SK-N-SH (cell line): ENCODE data around the gene GTPBP4. TPM values are rescaled to one million over a fixed set of nuclear protein-coding genes. Genes with fewer than 3 reads are reported as not detected.

ENCODE experiments used
- CTCF ChIA-PET: fragments of 300-600, 350-600 bp; formaldehyde crosslinking; extraction: SDS; loops from one replicate; lab custom pipeline; 2021; lab: Yijun Ruan, JAX
- POLR2A ChIA-PET: fragments of 350-600 bp; sonication (Branson Sonifier 250); formaldehyde crosslinking; extraction: SDS; loops from one replicate; lab custom pipeline; 2020; ENCODE audit warnings: antibody characterized with exemption, inconsistent platforms; lab: Yijun Ruan, JAX
- DNase-seq: peaks from one replicate; pipeline ENCODE4 v3.0.0; 2012
- H2AFZ ChIP-seq: fragments of 200-600 bp; sonication (generic); 2 replicates; pipeline ENCODE4 v1.8.1; 2016; ENCODE audit warnings: antibody characterized with exemption, mild to moderate bottlenecking, low read depth
- H3F3A ChIP-seq: fragments of 200-600 bp; sonication (generic); replicated peaks from 2 replicates; pipeline ENCODE3; 2016; ENCODE audit warnings: antibody characterized with exemption, mild to moderate bottlenecking; ENCODE audit not compliant: insufficient read depth
- H3K27ac ChIP-seq, 2 experiments: fragments of 200-500 bp in 1 of 2; fragments of 200-600 bp in 1 of 2; sonication (Bioruptor generic) in 1 of 2; sonication (generic), shearing (Covaris generic) in 1 of 2; 2 replicates each; pipeline versions ENCODE4 v1.5.1 to v1.6.1; 2014 to 2016; ENCODE audit warnings: low read depth in 2 of 2, inconsistent platforms in 1 of 2, low read length in 1 of 2, mild to moderate bottlenecking in 1 of 2, mixed read lengths in 1 of 2
- H3K27me3 ChIP-seq: fragments of 200-600 bp; sonication (generic), shearing (Covaris generic); 2 replicates; pipeline ENCODE4 v1.6.1; 2016; ENCODE audit warnings: mixed run types; ENCODE audit not compliant: insufficient read depth
- H3K36me3 ChIP-seq, 2 experiments: fragments of 200-500 bp in 1 of 2; fragments of 200-600 bp in 1 of 2; sonication (Bioruptor generic) in 1 of 2; sonication (generic) in 1 of 2; replicated peaks in 1 of 2; 2 replicates each; pipeline versions ENCODE3 to v1.5.1; 2014 to 2016; ENCODE audit warnings: low read length in 1 of 2, mild to moderate bottlenecking in 1 of 2; ENCODE audit not compliant: insufficient read depth in 2 of 2, control insufficient read depth in 1 of 2
- H3K4me1 ChIP-seq, 2 experiments: fragments of 200-500 bp in 1 of 2; fragments of 200-600 bp in 1 of 2; sonication (Bioruptor generic) in 1 of 2; sonication (generic), shearing (Covaris generic) in 1 of 2; 2 replicates each; pipeline versions ENCODE4 v1.5.1 to v1.6.1; 2014 to 2016; ENCODE audit warnings: low read depth in 1 of 2, low read length in 1 of 2, mixed run types in 1 of 2; ENCODE audit not compliant: insufficient read depth in 2 of 2, control insufficient read depth in 1 of 2
- H3K4me2 ChIP-seq: fragments of 200-600 bp; sonication (generic), shearing (Covaris generic); 2 replicates; pipeline ENCODE4 v1.6.1; 2017; ENCODE audit warnings: mixed run types
- H3K4me3 ChIP-seq, 2 experiments: fragments of 200-500 bp in 1 of 2; fragments of 200-600 bp in 1 of 2; sonication (Bioruptor generic) in 1 of 2; sonication (generic), shearing (Covaris generic) in 1 of 2; 2 replicates each; pipeline versions ENCODE4 v1.5.1 to v1.8.1; 2014 to 2016; ENCODE audit warnings: low read depth in 2 of 2, inconsistent platforms in 1 of 2, low read length in 1 of 2, mild to moderate bottlenecking in 1 of 2, mixed read lengths in 1 of 2, moderate library complexity in 1 of 2
- H3K79me2 ChIP-seq: fragments of 200-600 bp; sonication (generic); 2 replicates; pipeline ENCODE4 v1.8.1; 2017; ENCODE audit warnings: mild to moderate bottlenecking; ENCODE audit not compliant: insufficient read depth
- H3K9ac ChIP-seq: fragments of 200-600 bp; sonication (generic); 2 replicates; pipeline ENCODE4 v1.6.1; 2017; ENCODE audit warnings: mixed run types
- H3K9me2 ChIP-seq: fragments of 200-600 bp; sonication (generic); 2 replicates; pipeline ENCODE4 v1.6.1; 2017; ENCODE audit warnings: mixed run types
- H3K9me3 ChIP-seq: fragments of 200-600 bp; sonication (generic); 2 replicates; pipeline ENCODE4 v1.6.1; 2017; ENCODE audit warnings: mixed run types, mild to moderate bottlenecking, moderate library complexity
- H4K20me1 ChIP-seq: fragments of 200-600 bp; sonication (generic); 2 replicates; pipeline ENCODE4 v1.6.1; 2017; ENCODE audit warnings: mild to moderate bottlenecking, mixed run types; ENCODE audit not compliant: insufficient read depth
- CTCF ChIP-seq: fragments of 200-600 bp; sonication (generic); IDR thresholded peaks from 2 replicates; pipeline ENCODE4 v1.6.1; 2017; ENCODE audit warnings: antibody characterized with exemption, mild to moderate bottlenecking, moderate library complexity
- EP300 ChIP-seq, 2 experiments: IDR thresholded peaks; 2 replicates each; pipeline versions ENCODE4 v1.4.0 to v1.6.1; 2012; ENCODE audit warnings: borderline replicate concordance in 1 of 2, low read depth in 1 of 2, low read length in 1 of 2
- EZH2phosphoT487 ChIP-seq: fragments of 200-600 bp; sonication (generic); IDR thresholded peaks from 2 replicates; pipeline ENCODE4 v1.6.1; 2017; ENCODE audit warnings: low read depth, mixed run types, mild to moderate bottlenecking, antibody characterized with exemption, moderate library complexity, borderline replicate concordance
- FOSL2 ChIP-seq: IDR thresholded peaks from 2 replicates; pipeline ENCODE4 v1.4.0; 2012; ENCODE audit warnings: low read depth, mild to moderate bottlenecking, moderate library complexity, borderline replicate concordance
- FOXJ3 ChIP-seq: sonication (generic); formaldehyde crosslinking; IDR thresholded peaks from 2 replicates; pipeline ENCODE4 v1.5.1; 2020; ENCODE audit warnings: mild to moderate bottlenecking, missing genetic modification reagents
- FOXM1 ChIP-seq: IDR thresholded peaks from 2 replicates; pipeline ENCODE4 v1.4.0; 2012; ENCODE audit warnings: low read depth, mild to moderate bottlenecking
- GABPA ChIP-seq: IDR thresholded peaks from 2 replicates; pipeline ENCODE4 v1.4.0; 2012; ENCODE audit warnings: low read depth, mild to moderate bottlenecking
- IRF3 ChIP-seq: fragments of 150-350 bp; IDR thresholded peaks from 2 replicates; pipeline ENCODE4 v1.6.1; 2016; ENCODE audit warnings: mild to moderate bottlenecking, low read depth, low read length
- MAX ChIP-seq: IDR thresholded peaks from 2 replicates; pipeline ENCODE4 v1.4.0; 2012; ENCODE audit warnings: low read depth
- MEF2A ChIP-seq: IDR thresholded peaks from 2 replicates; pipeline ENCODE4 v1.4.0; 2012; ENCODE audit warnings: low read depth, borderline replicate concordance
- NRF1 ChIP-seq: IDR thresholded peaks from 2 replicates; pipeline ENCODE4 v1.6.1; 2012; ENCODE audit warnings: low read depth, mild to moderate bottlenecking, low read length
- PBX3 ChIP-seq: IDR thresholded peaks from 2 replicates; pipeline ENCODE4; 2012
- RAD21 ChIP-seq: IDR thresholded peaks from 2 replicates; pipeline ENCODE4 v1.6.1; 2012; ENCODE audit warnings: mild to moderate bottlenecking, low read length
- REST ChIP-seq: IDR thresholded peaks from 2 replicates; pipeline ENCODE4 v1.6.1; 2012; ENCODE audit warnings: mild to moderate bottlenecking, low read depth, low read length, moderate library complexity
- RFX5 ChIP-seq: IDR thresholded peaks from 2 replicates; pipeline ENCODE4 v1.6.1; 2012; ENCODE audit warnings: mild to moderate bottlenecking, improper control_type of control experiment, low read length
- SIN3A ChIP-seq: IDR thresholded peaks from 2 replicates; pipeline ENCODE4 v1.6.1; 2012; ENCODE audit warnings: low read depth, mild to moderate bottlenecking, low read length, moderate library complexity, borderline replicate concordance
- TEAD4 ChIP-seq: IDR thresholded peaks from 2 replicates; pipeline ENCODE4 v1.4.0; 2012; ENCODE audit warnings: mild to moderate bottlenecking, borderline replicate concordance; ENCODE audit not compliant: insufficient read depth
- USF2 ChIP-seq: fragments of 150-350 bp; IDR thresholded peaks from 2 replicates; pipeline ENCODE4 v1.6.1; 2017; ENCODE audit warnings: antibody characterized with exemption, low read length, low read depth, borderline replicate concordance
- WGBS: methylation state at CpG from one replicate; pipeline ENCODE4 v1.1.6; 2017; ENCODE audit warnings: low lambda C conversion rate; 5-methylcytosine and 5-hydroxymethylcytosine counted together
- polyA plus RNA-seq, 3 experiments: library from polyadenylated mRNA; depleted of rRNA; stranded (reverse); fragments of >200 nt; gene quantifications; 2 replicates each; pipeline ENCODE4 v1.2.3, GENCODE V29; 2012

GTPBP4 gene
- polyA plus RNA-seq, 1 of the 3 experiments (the other 2 are of a cell fraction): 36.6 TPM

GRCh38 chr10:966466-967235 lies 21.6 kb upstream of the GTPBP4 start:
- no peak overlapping the region for H3K4me2 ChIP-seq
- WGBS: 84% methylated on average over 19 of the region's 20 CpGs
- no peak for TF ChIP-seq RAD21
- no peak for TF ChIP-seq USF2
- no peak for TF ChIP-seq SIN3A
- no peak for TF ChIP-seq EZH2phosphoT487
- TF ChIP-seq MAX: no peak
- no peak for TF ChIP-seq PBX3
- TF ChIP-seq FOSL2: no peak
- TF ChIP-seq CTCF: no peak
- TF ChIP-seq EP300 (IDR thresholded peaks at IDR 0.05; ENCODE audit: borderline replicate concordance in 1 of 2, low read depth in 1 of 2, low read length in 1 of 2): no peak
- no peak for TF ChIP-seq REST
- no peak for TF ChIP-seq FOXM1
- no peak for TF ChIP-seq TEAD4
- no peak for TF ChIP-seq GABPA
- no peak for TF ChIP-seq MEF2A
- TF ChIP-seq RFX5: no peak
- no peak for TF ChIP-seq FOXJ3 (CRISPR knock-in tag)
- no peak for TF ChIP-seq NRF1
- no peak for TF ChIP-seq IRF3
- TF ChIP-seq, all 33 proteins: peak for 0
- H3K4me3 ChIP-seq: no peak overlapping the region
- no peak overlapping the region for H2AFZ ChIP-seq
- H3K27me3 ChIP-seq: no peaks in the 10 kb centered on the region
- H4K20me1 ChIP-seq: no peaks in the 10 kb centered on the region
- H3K79me2 ChIP-seq: no peaks in the 10 kb centered on the region
- H3K9ac ChIP-seq: no peak overlapping the region
- ChIA-PET CTCF (no interaction called here), POLR2A (no interaction called here)
- DNase-seq: no peak
- no peaks in the 10 kb centered on the region for H3K36me3 ChIP-seq
- H3K9me3 ChIP-seq: no peaks in the 10 kb centered on the region
- no peaks in the 10 kb centered on the region for H3F3A ChIP-seq
- H3K27ac ChIP-seq: no peak overlapping the region
- H3K4me1 ChIP-seq: peaks cover 0 to 19% of the 10 kb centered on the region in 2 experiments; a peak in 3 of 4 replicates
- H3K9me2 ChIP-seq: no peaks in the 10 kb centered on the region
